CD4-positive, alpha-beta T cell treated with Interleukin-4 for 4 hours (primary cell): ENCODE measurements around the gene ANKMY1.
"Not testable (repeated sequence)": the region's sequence is repeated elsewhere in the genome, so short reads cannot be mapped to it uniquely, and the experiment has no call there.

ENCODE experiments used
- DNase-seq: peaks from one replicate; pipeline ENCODE4 v3.0.0-alpha.2; 2020

The ANKMY1 gene

DNA sequence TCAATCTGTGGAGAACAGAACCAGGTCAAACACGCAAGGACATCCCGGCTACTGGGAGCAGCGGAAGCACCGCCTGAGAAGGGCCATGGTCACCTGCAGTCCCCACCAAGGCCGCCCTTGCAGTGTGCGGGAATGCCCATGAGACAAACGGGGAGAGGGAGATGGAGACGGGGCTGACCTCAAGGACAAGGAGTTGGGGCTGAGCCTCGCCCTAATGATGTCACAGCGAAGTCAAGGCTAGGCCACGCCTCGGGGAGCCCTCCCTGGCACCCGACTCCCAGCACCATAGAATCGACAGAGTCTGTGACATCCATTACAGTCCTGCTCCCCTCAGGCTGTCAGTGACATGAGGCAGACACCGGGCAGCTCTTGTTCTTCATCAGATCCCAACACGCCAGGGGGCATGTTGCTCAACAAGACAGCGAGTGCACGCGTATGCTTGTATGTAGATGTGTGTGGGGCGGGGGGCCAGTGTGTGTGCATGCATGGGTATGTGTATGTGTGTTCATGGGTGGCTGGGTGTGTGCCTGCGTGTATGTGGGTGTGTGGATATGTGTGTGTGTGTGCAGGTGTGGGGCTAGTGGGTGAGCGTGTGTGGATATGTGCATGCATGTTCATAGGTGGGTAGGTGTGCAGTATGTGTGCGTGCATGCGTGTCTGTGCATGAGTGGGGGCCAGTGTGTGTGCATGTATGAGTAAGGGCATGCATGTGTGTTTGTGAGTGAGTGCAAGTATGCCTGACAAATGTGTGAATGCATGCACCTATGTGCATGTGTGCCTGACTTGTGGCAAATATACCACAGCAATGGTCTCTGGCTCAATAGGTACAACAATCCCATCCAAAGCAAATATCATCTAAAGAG lies 57.0 kb downstream of the ANKMY1 start:
- no peak for DNase-seq

DNA sequence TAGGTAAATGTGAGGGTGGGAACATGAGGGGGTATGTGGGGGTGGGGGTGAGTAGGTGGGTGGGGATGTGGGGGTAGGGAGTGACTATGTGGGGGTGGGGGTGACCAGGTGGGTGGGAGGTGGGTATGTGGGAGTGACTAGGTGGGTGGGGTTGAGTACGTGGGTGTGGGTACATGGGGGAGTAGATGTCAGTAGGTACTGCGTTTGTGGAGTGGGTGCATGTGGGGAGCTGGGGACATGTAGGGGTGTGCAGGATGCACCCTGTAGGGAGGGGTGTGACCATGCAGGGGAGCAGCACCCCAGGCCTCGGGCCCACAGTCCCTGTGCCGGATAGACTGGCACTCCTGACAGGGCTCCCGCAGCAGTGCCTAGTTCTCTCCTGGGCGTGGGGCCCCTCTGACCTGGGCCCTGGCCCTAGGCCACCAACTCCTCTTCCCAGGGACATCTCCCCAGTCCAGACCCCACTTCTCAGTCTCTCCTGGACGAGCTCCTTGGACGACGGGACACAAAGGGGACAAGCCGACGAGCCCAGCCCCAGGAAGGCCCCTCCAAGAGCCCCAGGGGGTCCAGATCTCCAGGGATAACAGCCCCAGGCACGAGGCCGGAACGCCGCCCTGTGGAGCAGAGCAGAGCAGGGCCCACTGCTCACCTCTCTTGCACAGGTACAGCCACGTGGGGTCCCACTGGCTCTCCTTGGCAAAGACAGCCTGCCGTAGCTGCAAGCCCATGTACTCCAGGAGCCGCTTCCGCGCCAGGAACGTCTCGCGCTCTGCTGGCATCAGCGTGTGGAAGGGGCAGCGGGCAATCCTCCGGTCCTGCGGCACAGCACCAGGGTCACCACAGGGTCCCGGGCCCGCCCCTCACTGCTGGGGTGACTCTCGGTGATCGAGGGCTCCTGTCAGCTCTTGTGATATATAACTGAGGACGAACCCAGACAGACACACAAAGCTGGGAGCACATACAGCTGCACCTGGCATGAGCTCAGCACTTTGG lies 58.2 kb downstream of the ANKMY1 start:
- DNase-seq: no peak

DNA sequence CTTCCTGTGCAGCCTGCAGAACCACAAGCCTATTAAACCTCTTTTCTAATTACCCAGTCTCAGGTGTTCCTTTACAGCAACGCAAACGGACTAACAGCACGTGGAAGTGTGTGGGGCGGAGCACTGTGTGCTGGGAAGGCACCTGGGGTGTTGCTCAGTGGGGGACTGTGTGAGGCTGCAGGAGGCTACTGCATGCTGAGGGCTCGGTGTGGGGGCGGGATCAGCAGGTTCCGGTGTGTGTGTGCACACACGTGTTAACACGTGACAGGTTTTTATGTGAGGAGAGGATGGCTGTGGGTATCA lies 58.9 kb downstream of the ANKMY1 start:
- DNase-seq: no peak

DNA sequence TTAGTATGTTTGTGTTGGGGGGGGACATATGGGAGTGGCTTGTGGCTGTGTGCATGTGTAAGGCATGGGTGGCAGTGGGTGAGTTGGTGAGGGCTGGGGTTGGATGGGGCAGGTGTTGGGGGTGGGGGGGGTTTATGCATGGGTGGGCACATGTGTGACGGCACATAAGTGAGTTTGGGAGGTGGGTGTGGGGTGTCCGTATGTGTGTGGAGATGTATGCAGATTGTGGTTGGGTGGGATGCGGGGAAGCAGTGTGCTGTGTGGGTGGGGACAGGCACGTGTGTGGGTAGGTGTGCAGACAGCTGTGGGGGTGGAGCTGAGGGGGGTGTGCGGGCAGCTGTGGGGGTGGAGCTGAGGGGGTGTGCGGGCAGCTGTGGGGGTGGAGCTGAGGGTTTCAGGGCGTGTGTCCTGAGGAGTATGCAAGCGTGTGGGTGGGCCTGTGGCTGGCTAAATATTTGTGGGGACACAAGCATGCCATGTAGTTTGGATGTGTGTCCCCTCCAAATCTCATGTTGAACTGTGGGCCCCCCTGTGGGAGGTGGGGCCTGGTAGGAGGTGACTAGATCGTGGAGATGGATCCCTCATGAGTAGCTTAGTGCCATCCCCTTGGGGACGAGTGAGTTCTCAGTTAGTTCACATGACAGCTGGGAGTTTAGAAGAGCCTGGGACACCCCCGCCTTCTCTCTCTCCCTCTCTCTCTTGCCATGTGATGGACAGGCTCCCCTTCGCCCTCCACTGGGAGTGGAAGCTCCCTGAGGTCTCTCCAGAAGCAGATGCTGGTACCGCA lies 59.4 kb downstream of the ANKMY1 start:
- no peak for DNase-seq

DNA sequence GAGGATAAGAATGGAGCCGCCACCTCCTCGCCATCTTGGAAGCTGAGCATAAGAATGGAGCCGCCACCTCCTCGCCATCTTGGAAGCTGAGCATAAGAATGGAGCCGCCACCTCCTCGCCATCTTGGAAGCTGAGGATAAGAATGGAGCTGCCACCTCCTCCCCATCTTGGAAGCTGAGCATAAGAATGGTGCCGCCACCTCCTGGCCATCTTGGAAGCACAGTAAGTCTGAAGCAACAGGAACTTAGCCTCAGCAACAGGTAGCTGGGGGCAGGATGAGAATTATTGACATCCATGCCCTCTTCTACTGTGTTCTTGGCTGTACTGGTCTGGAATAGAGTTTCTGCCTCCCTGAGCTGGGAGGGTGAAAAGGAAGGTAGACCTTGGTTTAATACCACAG lies 60.7 kb downstream of the ANKMY1 start:
- not testable (repeated sequence) for DNase-seq

DNA sequence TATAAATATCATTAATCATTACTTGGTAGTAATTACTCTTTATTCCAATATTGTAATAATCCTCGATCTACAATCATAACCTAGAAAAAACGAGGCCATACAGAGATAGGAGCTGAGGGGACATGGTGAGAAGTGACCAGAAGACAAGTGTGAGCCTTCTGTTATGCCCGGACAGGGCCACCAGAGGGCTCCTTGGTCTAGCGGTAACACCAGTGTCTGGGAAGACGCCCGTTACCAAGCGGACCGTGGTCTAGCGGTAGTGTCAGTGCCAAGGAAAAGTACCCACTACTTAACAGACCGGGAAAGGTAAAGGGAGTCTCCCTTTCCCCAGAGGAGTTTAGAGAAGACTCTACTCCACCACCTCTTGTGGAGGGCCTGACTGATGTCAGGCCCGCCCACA lies 62.8 kb downstream of the ANKMY1 start:
- not testable (repeated sequence) for DNase-seq

DNA sequence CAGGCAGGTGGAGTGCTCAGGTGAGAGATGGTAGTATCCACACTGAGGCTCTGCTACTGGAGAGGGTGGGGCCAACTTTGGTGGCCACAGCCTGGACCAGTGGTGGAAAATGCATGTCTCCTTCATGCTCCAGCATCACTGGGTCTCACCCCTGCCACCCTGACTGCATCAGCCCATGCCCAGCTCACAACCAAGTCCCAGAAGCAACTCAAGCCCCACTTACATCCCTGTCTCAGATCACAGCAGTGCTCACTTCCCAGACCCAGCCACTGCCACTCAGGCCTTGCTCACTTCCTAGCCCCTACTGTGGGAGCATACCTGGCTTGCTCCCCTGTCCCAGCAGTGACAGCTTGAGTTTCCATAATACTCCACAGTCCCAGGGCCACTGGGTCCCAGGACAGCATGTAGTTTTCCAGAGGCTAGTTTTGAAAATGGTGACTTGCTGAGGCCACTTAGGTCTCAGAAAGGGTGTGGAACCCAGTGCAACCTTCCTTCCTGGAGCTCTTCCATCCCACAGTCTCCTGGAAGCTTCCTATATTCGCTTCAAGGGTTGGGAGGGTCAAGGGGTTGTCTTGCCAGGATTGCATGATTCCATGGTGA lies 63.5 kb downstream of the ANKMY1 start:
- DNase-seq: no peak

DNA sequence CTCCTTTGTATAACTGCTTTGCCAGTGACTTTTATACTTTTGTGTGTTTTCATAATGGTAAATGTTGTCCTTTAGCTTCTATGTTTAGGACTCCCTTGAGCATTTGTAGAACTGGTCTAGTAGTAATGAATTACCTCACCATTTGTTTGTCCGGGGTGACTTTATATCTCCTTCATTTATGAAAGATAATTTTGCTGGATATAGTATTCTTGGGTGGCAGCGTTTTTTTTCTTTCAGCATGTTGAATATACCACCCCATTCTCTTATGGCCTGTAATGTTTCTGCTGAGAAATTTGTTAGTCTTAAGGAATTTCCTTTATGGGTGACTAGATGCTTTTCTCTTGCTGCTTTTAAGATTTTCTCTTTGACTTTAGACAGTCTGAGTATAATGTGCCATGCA lies 66.3 kb downstream of the ANKMY1 start:
- no peak for DNase-seq

DNA sequence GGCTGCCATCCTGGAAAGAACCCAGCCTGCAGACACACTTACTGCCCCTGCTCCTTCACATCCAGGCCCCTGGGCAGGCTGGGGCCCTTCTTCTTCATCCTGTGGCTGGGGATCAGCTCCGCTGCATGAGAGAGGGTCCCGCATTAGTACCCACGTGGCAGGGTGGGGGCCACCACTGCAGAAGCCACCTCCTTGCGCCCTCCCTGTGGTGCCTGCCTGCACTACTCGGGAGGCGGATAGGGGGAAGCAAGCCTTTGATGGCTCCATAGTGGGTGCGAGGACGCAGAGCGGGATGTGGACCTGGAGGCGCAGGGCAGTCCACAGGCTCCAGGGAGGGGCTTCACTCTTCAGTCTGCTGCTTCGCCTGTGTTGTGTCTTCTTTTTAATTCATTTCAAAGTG lies 75.6 kb downstream of the ANKMY1 start:
- no peak for DNase-seq

DNA sequence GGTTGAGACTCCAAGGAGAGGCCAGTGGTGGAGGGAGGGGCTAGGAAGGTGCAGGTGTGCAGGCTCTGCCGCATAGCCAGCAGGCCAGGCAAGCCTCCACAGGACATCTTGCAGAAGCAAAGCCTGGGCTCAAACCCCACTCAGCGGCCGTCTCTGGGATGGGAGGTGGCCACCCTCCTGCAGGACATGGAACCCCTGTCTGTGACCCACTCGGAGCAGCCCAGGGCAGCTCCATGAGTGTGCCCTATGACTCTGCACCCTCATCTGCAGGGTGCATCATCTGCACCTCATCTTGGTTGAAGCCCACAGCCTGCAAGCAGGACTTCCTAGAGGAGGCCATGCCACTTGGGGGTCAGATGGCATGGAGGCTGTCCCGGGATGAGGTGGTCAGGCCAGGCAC lies 76.1 kb downstream of the ANKMY1 start:
- no peak for DNase-seq

DNA sequence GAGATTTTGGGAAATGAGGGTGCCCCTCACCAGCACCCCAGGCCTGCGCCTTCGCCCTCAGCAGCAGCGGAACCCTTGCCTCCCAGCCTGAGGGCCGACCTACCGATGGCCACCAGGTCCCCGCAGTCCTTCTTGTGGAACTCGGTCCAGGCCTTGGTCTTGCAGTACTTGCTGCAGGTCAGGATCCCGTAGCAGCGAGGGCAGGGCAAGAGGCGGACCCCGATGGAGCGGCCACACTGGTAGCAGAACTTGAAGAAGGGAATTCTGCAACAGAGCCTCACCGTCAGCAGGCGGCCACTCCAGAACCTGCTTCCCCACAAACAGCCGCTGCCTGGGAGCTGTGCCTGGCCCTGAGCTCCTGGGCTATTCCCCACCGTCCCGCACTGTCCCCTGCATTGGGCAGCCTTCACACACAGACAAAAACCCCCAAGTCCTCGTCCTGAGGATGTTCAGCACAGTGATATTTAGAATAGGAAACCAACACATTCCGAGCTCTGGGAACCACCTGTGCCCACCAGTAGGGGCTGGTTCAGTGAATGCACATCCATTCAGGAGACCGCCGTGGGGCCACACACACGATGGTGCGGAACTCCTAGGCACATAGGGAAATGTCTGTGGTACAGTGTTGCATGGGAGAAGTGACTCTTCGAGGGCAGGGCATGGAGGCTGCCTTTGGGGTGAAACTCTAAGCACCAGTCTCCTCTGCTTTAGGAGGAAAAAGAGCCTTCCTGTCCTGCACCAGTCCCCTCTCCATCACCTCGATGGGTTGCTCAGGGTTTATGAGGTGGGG lies 76.8 kb downstream of the ANKMY1 start:
- DNase-seq: no peak

DNA sequence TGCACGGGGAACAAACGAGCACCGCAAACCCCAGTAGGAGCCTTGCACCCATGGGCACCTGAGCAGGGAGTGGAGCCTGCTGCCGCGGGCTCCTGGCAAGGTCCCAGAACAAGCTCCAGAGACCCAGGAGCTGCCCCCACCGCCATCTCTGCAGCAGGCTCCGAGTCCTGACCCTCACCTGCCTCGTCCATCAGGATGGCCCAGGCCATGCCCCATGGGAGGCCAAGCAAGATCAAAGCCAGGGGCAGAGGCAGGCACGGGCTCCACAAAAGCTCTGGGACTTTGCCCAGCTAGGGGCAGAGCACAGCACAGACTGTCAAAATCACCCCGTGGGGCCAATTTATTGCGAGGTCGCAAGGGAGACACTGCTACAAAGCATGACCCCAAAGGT lies 78.7 kb downstream of the ANKMY1 start:
- DNase-seq: no peak

DNA sequence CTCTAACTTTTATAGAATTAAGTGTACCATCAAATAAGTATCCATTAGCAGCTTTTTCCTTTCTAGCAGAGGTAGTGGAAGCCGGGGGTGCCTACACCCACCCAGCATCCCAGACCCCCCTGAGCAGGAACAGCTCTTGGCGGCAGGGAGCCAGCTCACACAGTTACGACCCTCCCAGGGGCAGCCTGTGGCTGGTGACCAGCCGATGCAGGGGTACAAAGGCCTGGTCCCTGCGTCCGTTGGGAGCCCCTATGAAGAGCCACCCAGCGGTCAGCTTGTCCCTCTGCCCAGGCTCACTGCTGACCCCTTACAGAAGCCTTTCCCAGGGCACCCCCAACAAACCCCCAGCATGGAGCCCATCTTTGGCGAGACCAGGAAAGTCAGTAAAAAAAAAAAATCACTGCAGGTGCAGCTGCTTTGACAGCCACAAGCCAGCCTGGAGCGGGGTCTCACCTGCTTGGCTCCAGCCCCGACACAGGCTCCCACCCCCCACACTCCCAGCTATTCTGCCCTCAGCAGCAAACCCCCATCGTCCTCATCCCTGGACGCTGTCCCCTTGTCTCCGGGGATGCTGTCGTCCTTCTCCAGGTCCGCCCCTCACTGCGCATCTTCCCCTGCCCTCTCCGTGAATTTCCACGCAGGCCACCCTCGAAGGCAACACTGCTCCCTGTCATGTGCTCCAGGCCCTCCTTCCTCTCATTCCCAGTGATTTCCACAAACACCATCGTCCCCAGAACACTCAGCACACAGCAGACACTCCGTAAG lies 79.3 kb downstream of the ANKMY1 start:
- no peak for DNase-seq

DNA sequence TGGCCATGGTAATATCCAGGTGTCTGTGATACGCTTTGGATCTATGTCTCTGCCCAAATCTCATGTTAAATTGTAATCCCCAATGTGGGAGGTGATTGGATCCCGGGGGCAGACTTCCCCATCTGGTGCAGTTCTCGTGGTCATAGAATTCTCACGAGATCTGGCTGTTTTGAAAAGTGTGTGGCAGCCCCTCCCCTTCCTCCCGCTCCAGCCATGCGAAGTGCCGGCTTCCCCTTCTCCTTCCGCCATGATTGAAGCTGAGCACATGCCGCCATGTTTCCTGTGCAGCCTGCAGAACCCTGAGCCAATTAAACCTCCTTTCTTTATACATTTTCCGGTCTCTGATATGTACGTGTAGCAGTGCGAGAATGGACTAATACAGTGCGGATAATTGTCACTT lies 79.9 kb downstream of the ANKMY1 start:
- no peak for DNase-seq

DNA sequence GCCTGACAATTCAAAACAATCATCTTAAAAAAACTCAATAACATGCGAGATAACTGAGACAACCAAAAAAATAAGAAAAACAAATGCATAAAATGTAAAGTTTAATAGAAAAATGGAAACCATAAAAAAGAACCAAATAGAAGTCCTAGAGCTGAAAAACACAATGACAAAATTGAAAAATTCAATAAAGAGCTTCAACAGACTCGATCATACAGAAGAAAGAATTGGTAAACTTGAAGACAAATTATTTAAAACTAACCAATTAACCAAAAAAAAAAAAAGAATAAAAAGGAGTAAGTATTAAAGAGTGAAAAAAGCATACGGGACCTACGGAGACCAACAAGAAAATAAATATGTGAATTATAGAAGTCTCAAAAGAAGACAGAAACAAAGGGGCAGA lies 84.6 kb downstream of the ANKMY1 start:
- no peak for DNase-seq

DNA sequence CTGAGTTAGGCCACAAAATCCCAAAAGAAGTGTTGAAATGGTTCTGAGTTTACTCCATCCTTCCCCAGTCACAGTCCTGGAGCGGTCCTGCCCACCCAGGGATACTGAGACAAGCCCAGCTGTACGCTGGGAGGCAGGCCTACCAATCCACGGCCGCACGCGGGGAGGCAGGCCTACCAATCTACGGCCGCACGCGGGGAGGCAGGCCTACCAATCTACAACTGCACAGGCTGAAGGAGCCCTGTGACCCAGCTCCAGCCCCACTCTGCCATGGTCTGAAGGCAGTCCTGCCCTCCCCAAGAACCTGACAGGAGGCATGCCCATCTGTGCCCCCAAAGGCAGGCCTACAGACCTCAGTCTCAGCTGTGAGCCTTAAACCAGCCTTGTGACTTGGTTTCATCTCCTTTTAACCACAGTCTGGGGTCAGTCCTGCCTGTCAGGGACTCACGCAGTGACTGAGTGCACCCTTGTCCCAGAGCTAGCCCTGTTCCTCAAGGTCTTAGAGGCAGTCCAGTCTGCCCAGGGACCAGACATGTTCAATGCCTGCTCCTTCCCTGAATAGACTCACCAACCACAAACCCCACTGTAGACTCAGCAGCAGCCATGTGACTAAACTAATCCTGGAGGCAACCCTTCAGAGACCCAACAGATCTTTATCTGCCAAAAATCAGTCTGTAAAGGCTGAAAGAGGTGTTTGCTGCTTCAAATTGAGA lies 85.6 kb downstream of the ANKMY1 start:
- DNase-seq: no peak

DNA sequence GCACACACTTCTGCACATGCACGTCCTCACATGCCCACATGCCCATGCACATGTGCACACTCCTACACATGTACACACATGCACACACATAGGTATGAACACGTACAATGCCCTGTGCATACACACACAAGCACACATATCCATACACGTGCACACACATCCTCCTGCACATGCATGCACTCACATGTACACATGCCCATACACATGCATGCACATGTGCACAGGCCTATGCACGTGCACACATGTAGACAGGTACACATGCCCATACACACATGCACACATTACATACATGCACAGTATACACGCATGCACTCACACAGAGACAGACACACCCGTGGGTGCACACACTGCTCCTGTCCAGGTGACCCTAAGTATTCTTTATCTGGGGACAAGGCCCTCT lies 88.0 kb downstream of the ANKMY1 start:
- no peak for DNase-seq

DNA sequence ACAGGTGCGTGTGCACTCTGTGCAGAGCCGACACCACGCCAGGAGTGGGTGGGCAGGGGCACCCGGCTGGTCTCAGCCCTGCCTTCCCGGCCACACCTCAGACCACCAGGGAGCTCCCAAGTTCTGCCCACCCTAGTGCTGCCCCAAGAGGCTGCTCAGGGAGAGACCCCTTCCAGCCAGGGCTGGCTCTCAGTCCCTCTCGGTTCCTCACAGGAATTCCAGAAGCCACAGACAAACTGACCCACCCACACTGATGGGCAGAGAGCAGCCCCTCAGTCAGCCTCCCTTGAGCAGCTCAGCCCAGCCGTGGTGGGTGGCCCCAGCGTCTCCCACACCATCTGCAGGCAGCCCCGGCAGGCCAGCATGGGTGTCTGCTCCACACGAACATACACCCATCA lies 88.5 kb downstream of the ANKMY1 start:
- DNase-seq: no peak

DNA sequence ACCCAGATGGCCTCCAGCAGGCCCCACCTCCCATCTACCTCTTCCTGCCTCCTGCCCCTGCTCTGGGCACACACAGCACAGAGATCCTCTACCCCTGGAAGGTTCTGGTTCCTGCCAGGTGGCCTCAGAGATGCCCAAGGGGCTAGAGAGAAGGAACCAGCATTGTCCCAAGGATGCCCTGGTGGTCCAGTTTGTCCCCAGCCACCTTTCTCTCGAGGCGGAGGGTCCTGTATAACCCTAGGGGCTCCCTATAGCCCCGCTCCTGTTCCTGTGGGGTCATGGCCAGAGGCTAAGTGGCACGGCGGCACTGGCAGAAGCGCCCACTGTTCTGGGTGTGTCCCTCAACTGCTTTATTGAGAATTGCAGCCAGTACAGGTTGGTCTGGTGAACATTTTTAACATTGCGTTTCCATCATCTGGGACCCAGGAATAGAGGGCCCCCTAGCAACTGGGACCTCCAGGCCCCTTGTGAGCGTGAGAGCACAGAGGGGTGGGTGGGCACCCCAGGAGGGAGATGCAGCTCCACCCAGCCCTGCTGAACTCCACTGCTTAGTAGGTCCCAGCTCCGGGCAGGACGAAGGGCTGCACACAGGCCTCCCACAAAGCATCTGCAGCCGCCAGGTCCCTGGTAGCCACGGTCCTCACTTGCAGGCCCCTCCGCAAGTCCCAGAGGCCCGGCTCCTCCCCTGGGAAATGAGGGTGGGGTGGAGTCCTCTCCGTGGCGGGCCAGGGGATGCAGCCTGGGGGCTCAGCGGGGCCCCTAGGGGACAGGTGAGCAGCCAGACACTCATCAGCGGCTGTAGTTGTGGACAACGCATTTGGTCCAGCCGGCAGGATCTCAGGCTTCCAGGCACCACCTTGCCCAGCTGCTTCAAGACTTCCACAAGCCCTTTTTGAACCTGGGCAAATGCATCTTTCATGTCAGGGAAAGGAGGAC lies 89.2 kb downstream of the ANKMY1 start:
- DNase-seq: no peak
